NT2/D1 (cell line): ENCODE results near the gene ITPK1.

Experiments used
- DNase-seq: peaks from one replicate; pipeline ENCODE4 v3.0.0-alpha.2; 2011; ENCODE audit warnings: low read depth, low spot score
- H3K27me3 ChIP-seq: 2 replicates; pipeline ENCODE4 v1.6.0; 2011; ENCODE audit warnings: mild to moderate bottlenecking; ENCODE audit not compliant: insufficient read length, insufficient read depth
- H3K36me3 ChIP-seq: 2 replicates; pipeline ENCODE4 v1.6.1; 2011; ENCODE audit warnings: mild to moderate bottlenecking, low read length, mixed read lengths; ENCODE audit not compliant: insufficient read depth, insufficient read length
- H3K4me1 ChIP-seq: 2 replicates; pipeline ENCODE4 v1.5.1; 2011; ENCODE audit not compliant: insufficient read depth, insufficient read length
- H3K4me3 ChIP-seq: 2 replicates; pipeline ENCODE4 v1.5.1; 2011; ENCODE audit warnings: low read depth; ENCODE audit not compliant: insufficient read length
- H3K9ac ChIP-seq: 2 replicates; pipeline ENCODE4 v1.6.0; 2011; ENCODE audit warnings: low read depth; ENCODE audit not compliant: insufficient read length
- H3K9me3 ChIP-seq: 2 replicates; pipeline ENCODE4 v1.5.1; 2011; ENCODE audit warnings: mild to moderate bottlenecking, low read length; ENCODE audit not compliant: insufficient read depth
- SUZ12 ChIP-seq: IDR thresholded peaks from 2 replicates; pipeline ENCODE4 v1.6.1; 2011; ENCODE audit not compliant: insufficient read length, insufficient read depth; ENCODE audit errors: extremely low read depth
- YY1 ChIP-seq: IDR thresholded peaks from 2 replicates; pipeline ENCODE4 v1.6.1; 2011; ENCODE audit not compliant: insufficient read length, insufficient read depth
- ZNF274 ChIP-seq: IDR thresholded peaks from 2 replicates; pipeline ENCODE4 v1.6.1; 2011; ENCODE audit warnings: mild to moderate bottlenecking, low read depth, low read length

ITPK1 gene

DNA sequence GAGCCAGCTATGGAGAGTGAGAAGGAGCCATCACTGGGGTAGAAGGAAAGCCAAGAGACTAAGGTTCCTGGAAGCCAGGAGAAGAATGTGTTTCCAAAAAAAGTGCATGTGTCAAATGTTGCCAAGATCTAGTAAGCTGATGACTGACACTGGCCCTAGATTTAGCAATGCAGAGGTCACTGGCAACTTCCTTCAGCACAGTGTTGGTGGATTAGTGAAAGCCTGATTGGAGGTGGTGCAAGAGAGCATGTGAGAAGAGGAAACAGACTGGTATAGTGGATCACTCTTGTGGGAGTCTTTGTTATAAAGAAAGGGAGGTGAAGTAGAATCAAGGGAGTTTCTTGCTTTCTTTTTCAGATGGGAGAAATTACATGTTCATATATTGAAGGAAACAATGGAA lies 226.8 kb downstream of the ITPK1 start:
- Histone ChIP-seq H3K27me3 (peaks cover 4% of the 10 kb centered on the region), H3K9ac (no peak overlapping the region), H3K4me3 (no peak overlapping the region), H3K4me1 (no peaks in the 10 kb centered on the region), H3K9me3 (peaks cover 20% of the 10 kb centered on the region; the same call in 1 of the 2 replicates), H3K36me3 (no peaks in the 10 kb centered on the region)
- DNase-seq = no peak
- TF ChIP-seq SUZ12 (no peak), YY1 (no peak), ZNF274 (no peak)

DNA sequence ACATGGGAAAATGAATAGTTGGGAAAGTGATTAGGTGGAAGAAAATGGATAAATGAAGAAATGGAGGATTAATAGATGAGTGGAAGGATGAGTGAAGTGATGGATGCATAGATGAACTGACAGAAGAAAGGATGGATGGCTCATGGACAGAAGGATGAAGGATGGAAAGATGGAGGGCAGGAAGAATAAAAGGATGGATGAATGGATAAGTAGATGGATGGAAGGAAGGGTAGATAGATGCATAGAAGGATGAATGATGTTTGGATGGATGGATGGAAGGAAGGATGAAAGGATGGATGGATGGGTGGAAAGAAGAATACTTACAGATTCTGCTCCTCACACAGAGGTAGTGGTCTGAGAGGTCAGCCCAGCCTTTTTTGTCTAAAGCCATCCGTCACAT lies 228.6 kb downstream of the ITPK1 start:
- H3K9ac ChIP-seq = no peak overlapping the region
- 0 out of 2 replicates have a peak, but pooled peaks cover 5% of the 10 kb centered on the region for H3K9me3 ChIP-seq
- H3K4me3 ChIP-seq = no peak overlapping the region
- no peaks in the 10 kb centered on the region for H3K36me3 ChIP-seq
- H3K27me3 ChIP-seq = peaks cover 4% of the 10 kb centered on the region
- no peak for DNase-seq
- TF ChIP-seq SUZ12 (no peak), ZNF274 (no peak), YY1 (no peak)
- no peaks in the 10 kb centered on the region for H3K4me1 ChIP-seq
